SU-DHL-6 (cell line): ENCODE measurements around the gene CD200.

ENCODE experiments used
- CTCF ChIP-seq: fragments of 200-600 bp; sonication (generic); IDR thresholded peaks from one replicate; pipeline ENCODE4 v1.5.1; 2017; ENCODE audit warnings: antibody characterized with exemption, mild to moderate bottlenecking, low read length, moderate library complexity; ENCODE audit not compliant: insufficient read depth, poor library complexity, severe bottlenecking
- EZH2phosphoT487 ChIP-seq: fragments of 200-600 bp; sonication (generic), shearing (Covaris generic); conservative IDR thresholded peaks from 2 replicates; pipeline ENCODE4 v1.6.1; 2018; ENCODE audit warnings: mild to moderate bottlenecking, antibody characterized with exemption, low read length, moderate library complexity, mixed read lengths

- TF ChIP-seq EZH2phosphoT487 (no peak), CTCF (no peak)
Measured at GRCh38 chr3:112333002-112333380, at the start of gene CD200.
